CD14-positive monocyte (primary cell): ENCODE results near the gene PHOSPHO1. TPM values are rescaled to one million over a fixed set of nuclear protein-coding genes. Genes with fewer than 3 reads are reported as not detected.
"Not testable (repeated sequence)": the region's sequence is repeated elsewhere in the genome, so short reads cannot be mapped to it uniquely, and the experiment has no call there.

Experiments
- DNase-seq, 3 donors: peaks; one replicate each; pipeline ENCODE4 v3.0.0-alpha.2; 2011 to 2022
- H2AFZ ChIP-seq: 2 replicates; pipeline ENCODE4 v1.6.0; 2012; ENCODE audit warnings: mild to moderate bottlenecking, low read depth, low read length, inconsistent platforms; ENCODE audit not compliant: insufficient read depth, poor library complexity, severe bottlenecking
- H3K27ac ChIP-seq, 2 donors: 1 replicate in 1 of 2; 2 replicates in 1 of 2; pipeline ENCODE4 v1.5.1; 2012 to 2013; ENCODE audit warnings: low read length in 2 of 2, control low read depth in 1 of 2, inconsistent platforms in 1 of 2, low read depth in 1 of 2, mild to moderate bottlenecking in 1 of 2
- H3K27me3 ChIP-seq, 2 donors: one replicate each; pipeline versions ENCODE4 v1.6.0 to v1.6.1; 2011 to 2013; ENCODE audit warnings: low read length in 2 of 2; ENCODE audit not compliant: control insufficient read depth in 2 of 2, insufficient read depth in 2 of 2
- H3K36me3 ChIP-seq, 2 donors: replicated peaks in 1 of 2; 1 replicate in 1 of 2; 2 replicates in 1 of 2; pipeline versions ENCODE4 v1.5.1 to v1.6.1; 2012 to 2013; ENCODE audit warnings: low read length in 2 of 2, control low read depth in 1 of 2, inconsistent platforms in 1 of 2, mild to moderate bottlenecking in 1 of 2; ENCODE audit not compliant: insufficient read depth in 2 of 2, control insufficient read depth in 1 of 2
- H3K4me1 ChIP-seq, 2 donors: 1 replicate in 1 of 2; 2 replicates in 1 of 2; pipeline versions ENCODE4 v1.5.1 to v1.6.1; 2012 to 2013; ENCODE audit warnings: low read length in 2 of 2, control low read depth in 1 of 2, inconsistent platforms in 1 of 2, mild to moderate bottlenecking in 1 of 2, moderate library complexity in 1 of 2; ENCODE audit not compliant: insufficient read depth in 2 of 2, control insufficient read depth in 1 of 2
- H3K4me2 ChIP-seq: replicated peaks from 2 replicates; pipeline ENCODE3; 2012; ENCODE audit warnings: low read length, moderate library complexity, mild to moderate bottlenecking; ENCODE audit not compliant: poor library complexity, severe bottlenecking; ENCODE audit errors: extremely low read depth
- H3K4me3 ChIP-seq, 3 experiments: fragments of 200-600 bp in 1 of 3; sonication (generic) in 1 of 3; replicated peaks in 1 of 3; 1 replicate in 2 of 3; 2 replicates in 1 of 3; pipeline ENCODE4 v1.5.1; 2011 to 2013; ENCODE audit warnings: low read length in 3 of 3, mild to moderate bottlenecking in 3 of 3, control low read depth in 2 of 3, low read depth in 2 of 3, inconsistent platforms in 1 of 3, moderate library complexity in 1 of 3
- H3K79me2 ChIP-seq: 2 replicates; pipeline ENCODE4 v1.6.0; 2012; ENCODE audit warnings: mild to moderate bottlenecking, control low read depth, inconsistent platforms, low read length, moderate library complexity; ENCODE audit not compliant: insufficient read depth
- H3K9ac ChIP-seq: 2 replicates; pipeline ENCODE4 v1.6.0; 2017; ENCODE audit warnings: low read length, mild to moderate bottlenecking; ENCODE audit not compliant: insufficient read depth, poor library complexity, severe bottlenecking
- H3K9me3 ChIP-seq, 2 donors: replicated peaks in 1 of 2; 1 replicate in 1 of 2; 2 replicates in 1 of 2; pipeline versions ENCODE4 v1.5.1 to v1.6.1; 2012 to 2013; ENCODE audit warnings: low read length in 2 of 2, control low read depth in 1 of 2; ENCODE audit not compliant: control insufficient read depth in 1 of 2, insufficient read depth in 1 of 2
- H4K20me1 ChIP-seq: 2 replicates; pipeline ENCODE4 v1.6.0; 2012; ENCODE audit warnings: mild to moderate bottlenecking, low read length, control low read depth, moderate library complexity; ENCODE audit not compliant: insufficient read depth
- H3K27ac Mint-ChIP-seq, 7 donors: one replicate each; pipeline ENCODE4 v1.8.0; 2020; ENCODE audit warnings: mild to moderate bottlenecking in 7 of 7, mixed read lengths in 7 of 7, moderate library complexity in 6 of 7, inconsistent platforms in 2 of 7
- H3K27me3 Mint-ChIP-seq, 3 donors: one replicate each; pipeline ENCODE4 v1.8.0; 2021 to 2022; ENCODE audit warnings: low read depth in 3 of 3, mild to moderate bottlenecking in 3 of 3, mixed read lengths in 3 of 3, moderate library complexity in 3 of 3, inconsistent platforms in 1 of 3
- H3K36me3 Mint-ChIP-seq, 2 donors: one replicate each; pipeline ENCODE4 v1.8.0; 2020; ENCODE audit warnings: mixed read lengths in 2 of 2, inconsistent platforms in 1 of 2, mild to moderate bottlenecking in 1 of 2
- H3K4me1 Mint-ChIP-seq: one replicate; pipeline ENCODE4 v1.8.0; 2020; ENCODE audit warnings: mild to moderate bottlenecking, mixed read lengths
- H3K4me3 Mint-ChIP-seq, 2 donors: one replicate each; pipeline ENCODE4 v1.8.0; 2020; ENCODE audit warnings: mild to moderate bottlenecking in 2 of 2, mixed read lengths in 2 of 2, moderate library complexity in 1 of 2
- H3K9me3 Mint-ChIP-seq, 7 donors: one replicate each; pipeline ENCODE4 v1.8.0; 2020 to 2022; ENCODE audit warnings: mixed read lengths in 7 of 7, mild to moderate bottlenecking in 6 of 7, moderate library complexity in 6 of 7, inconsistent platforms in 2 of 7
- WGBS: methylation state at CpG from one replicate; pipeline ENCODE4 v1.1.5; 2013; ENCODE audit warnings: missing lambda C conversion rate; ENCODE audit not compliant: insufficient coverage; 5-methylcytosine and 5-hydroxymethylcytosine counted together
- intact Hi-C, 2 donors: fragments of 100-400 bp; cut with micrococcal nuclease; formaldehyde crosslinking; loops; one replicate each; pipeline versions ENCODE4 v1.15.0 to v1.15.1; 2023
- polyA plus RNA-seq, 3 donors: library from polyadenylated mRNA; depleted of rRNA in 1 of 3; unstranded in 2 of 3; stranded (reverse) in 1 of 3; fragments of 300-500 nt in 2 of 3; fragments of >200 nt in 1 of 3; fragmentation: Illumina TruSeq in 2 of 3; gene quantifications; 1 replicate in 2 of 3; 2 replicates in 1 of 3; pipeline ENCODE4 v1.2.3, GENCODE V29; 2012 to 2021
- TF ChIP-seq, protein P1 (sequence below): fragments of 200-600 bp; IDR thresholded peaks from one replicate; pipeline ENCODE4 v1.8.0; 2022; ENCODE audit warnings: antibody characterized with exemption, mild to moderate bottlenecking

Gene PHOSPHO1
- polyA plus RNA-seq, 3 donors, result 0.51 to 1.4 (median 0.61) TPM

DNA sequence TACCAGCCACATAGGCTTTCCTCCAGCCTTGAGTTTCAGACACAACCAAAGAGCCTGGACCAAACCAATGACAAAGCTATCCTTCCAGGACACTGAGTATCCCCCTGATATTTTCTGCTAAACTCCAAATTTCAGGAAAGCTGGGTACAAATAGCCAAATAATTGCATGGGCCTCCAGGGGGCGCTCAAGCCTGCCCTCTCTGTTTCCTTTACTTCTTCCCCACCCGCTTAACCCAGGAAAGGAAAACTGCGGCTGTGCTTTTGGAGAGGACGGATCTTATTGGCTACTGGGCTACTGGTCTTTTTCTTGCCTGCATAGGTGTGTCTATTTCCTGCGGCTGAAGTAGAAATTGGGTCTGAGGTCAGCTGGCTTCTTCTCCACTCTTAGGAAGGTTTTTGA lies 50.3 kb downstream of the PHOSPHO1 start:
- H2AFZ ChIP-seq, result no peak overlapping the region
- peaks cover 29 to 57% (median 50%) of the 10 kb centered on the region in 7 donors for H3K9me3 Mint-ChIP-seq

GRCh38 chr17:49175978-49176377 lies 54.6 kb downstream of the PHOSPHO1 start:
- DNase-seq, H3K27ac Mint-ChIP-seq, H2AFZ ChIP-seq, H3K4me1 ChIP-seq, H3K4me2 ChIP-seq, H3K4me3 ChIP-seq, H3K9ac ChIP-seq, H3K4me1 Mint-ChIP-seq, H3K27me3 ChIP-seq, H3K36me3 Mint-ChIP-seq, H3K36me3 ChIP-seq, intact Hi-C loops, H3K79me2 ChIP-seq, H4K20me1 ChIP-seq, H3K27ac ChIP-seq: not testable (repeated sequence)
- no CpG with 5 or more reads among the region's 11 CpGs for WGBS
- Mint-ChIP-seq H3K4me3 (peak overlapping the region in 1 of 2 donors; percentile 40), H3K27me3 (peaks cover 7 to 18% (median 14%) of the 10 kb centered on the region in 3 donors), H3K9me3 (peaks cover 19 to 59% (median 47%) of the 10 kb centered on the region in 7 donors)
- peaks cover 30 to 39% of the 10 kb centered on the region in 2 donors for H3K9me3 ChIP-seq

More for the DNA sequence above, 50.3 kb downstream of the PHOSPHO1 start:
- Histone ChIP-seq H3K4me3 (no peak overlapping the region), H3K9ac (no peak overlapping the region), H3K79me2 (no peaks in the 10 kb centered on the region), H3K4me2 (no peak overlapping the region), H3K9me3 (peaks cover 48 to 52% of the 10 kb centered on the region in 2 donors), H3K36me3 (no peaks in the 10 kb centered on the region), H3K27ac (no peak overlapping the region), H3K27me3 (no peaks in the 10 kb centered on the region), H4K20me1 (no peaks in the 10 kb centered on the region), H3K4me1 (peaks cover 0 to 3% of the 10 kb centered on the region in 2 donors)
- Mint-ChIP-seq H3K4me1 (peaks cover 2% of the 10 kb centered on the region), H3K27ac (peak overlapping the region in 1 of 7 donors; percentile 66), H3K36me3 (peaks cover 2 to 10% of the 10 kb centered on the region in 2 donors), H3K27me3 (peaks cover 10 to 11% (median 10%) of the 10 kb centered on the region in 3 donors), H3K4me3 (no peak overlapping the region)
- WGBS, result no CpG with 5 or more reads among the region's 5 CpGs
- peak; percentile 56 to 78 (median 74) for DNase-seq
- intact Hi-C loops, result loop anchor here (1.0 to 10.0 kb wide), 5 partner anchors 46 to 212 kb away; no protein-coding TSS in a partner anchor
- TF ChIP-seq, protein P1, sequence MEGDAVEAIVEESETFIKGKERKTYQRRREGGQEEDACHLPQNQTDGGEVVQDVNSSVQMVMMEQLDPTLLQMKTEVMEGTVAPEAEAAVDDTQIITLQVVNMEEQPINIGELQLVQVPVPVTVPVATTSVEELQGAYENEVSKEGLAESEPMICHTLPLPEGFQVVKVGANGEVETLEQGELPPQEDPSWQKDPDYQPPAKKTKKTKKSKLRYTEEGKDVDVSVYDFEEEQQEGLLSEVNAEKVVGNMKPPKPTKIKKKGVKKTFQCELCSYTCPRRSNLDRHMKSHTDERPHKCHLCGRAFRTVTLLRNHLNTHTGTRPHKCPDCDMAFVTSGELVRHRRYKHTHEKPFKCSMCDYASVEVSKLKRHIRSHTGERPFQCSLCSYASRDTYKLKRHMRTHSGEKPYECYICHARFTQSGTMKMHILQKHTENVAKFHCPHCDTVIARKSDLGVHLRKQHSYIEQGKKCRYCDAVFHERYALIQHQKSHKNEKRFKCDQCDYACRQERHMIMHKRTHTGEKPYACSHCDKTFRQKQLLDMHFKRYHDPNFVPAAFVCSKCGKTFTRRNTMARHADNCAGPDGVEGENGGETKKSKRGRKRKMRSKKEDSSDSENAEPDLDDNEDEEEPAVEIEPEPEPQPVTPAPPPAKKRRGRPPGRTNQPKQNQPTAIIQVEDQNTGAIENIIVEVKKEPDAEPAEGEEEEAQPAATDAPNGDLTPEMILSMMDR, result peak; percentile 91

Other genes starting within 250 kb of the PHOSPHO1 start
- not detected for gene IGF2BP1, start 233.4 kb downstream of the PHOSPHO1 start, polyA plus RNA-seq
- not detected for gene B4GALNT2, start 98.0 kb downstream of the PHOSPHO1 start, polyA plus RNA-seq
- 10 to 100 TPM; 16.0 to 25.1 (median 16.7) TPM for gene GNGT2, start 20.2 kb downstream of the PHOSPHO1 start, polyA plus RNA-seq
- gene ABI3, start 20.1 kb downstream of the PHOSPHO1 start, polyA plus RNA-seq, result 10 to 100 TPM; 43.2 to 90.6 (median 73.2) TPM
- 10 to 100 TPM; 16.9 to 19.8 (median 18.8) TPM for gene ZNF652, start 131.5 kb upstream of the PHOSPHO1 start, polyA plus RNA-seq
- gene PHB1, start 184.1 kb upstream of the PHOSPHO1 start, polyA plus RNA-seq, result 10 to 100 TPM; 57.1 to 89.2 (median 83.9) TPM